HepG2 (cell line): ENCODE measurements around the gene SIAH3. TPM values are rescaled to one million over a fixed set of nuclear protein-coding genes. Genes with fewer than 3 reads are reported as not detected.

Experiments
- ATAC-seq: fragments of 200-7000 bp; cut with Tn5 transposase; 3 replicates; pipeline ENCODE4 v1.9.1; 2020; ENCODE audit warnings: mild to moderate bottlenecking, moderate library complexity
- BruUV-seq: library from RNA; stranded (reverse); fragments of 400-500 nt; replicated peaks from 2 replicates; lab custom pipeline; 2021; lab: Mats Ljungman, UMichigan
- CTCF ChIA-PET: fragments of 300-600 bp; formaldehyde crosslinking; extraction: SDS; loops from one replicate; lab custom pipeline; 2021; ENCODE audit warnings: low total read pairs, inconsistent platforms, low intra/inter-chr PET ratio; lab: Yijun Ruan, JAX
- POLR2A ChIA-PET: fragments of 350-600 bp; sonication (Branson Sonifier 250); formaldehyde crosslinking; loops from one replicate; lab custom pipeline; 2020; ENCODE audit warnings: antibody characterized with exemption, inconsistent platforms; lab: Yijun Ruan, JAX
- DNase-seq: peaks from one replicate; pipeline ENCODE4 v3.0.0-alpha.2; 2015; ENCODE audit warnings: low spot score
- FAIRE-seq: peaks from 3 replicates; lab custom pipeline; 2011; peaks lifted over from hg19 to GRCh38; lab: Jason Lieb, UNC
- H2AFZ ChIP-seq: one replicate; pipeline ENCODE4 v1.6.1; 2011; ENCODE audit warnings: low read length, inconsistent platforms
- H3K27ac ChIP-seq: fragments of 300-600 bp; 3 replicates; pipeline ENCODE4 v1.8.0; 2011; ENCODE audit warnings: mixed run types, mild to moderate bottlenecking, mixed read lengths, low read length, inconsistent platforms; ENCODE audit not compliant: insufficient read depth; ENCODE audit errors: extremely low read length
- H3K27me3 ChIP-seq, 2 experiments: fragments of 200-600 bp in 1 of 2; 2 replicates in 1 of 2; 3 replicates in 1 of 2; pipeline versions ENCODE4 v1.6.0 to v1.8.0; 2011; ENCODE audit warnings: low read length in 2 of 2, mild to moderate bottlenecking in 2 of 2, moderate library complexity in 2 of 2, inconsistent platforms in 1 of 2; ENCODE audit not compliant: insufficient read depth in 2 of 2, control insufficient read depth in 1 of 2
- H3K36me3 ChIP-seq, 2 experiments: fragments of 200-600 bp in 1 of 2; replicated peaks in 1 of 2; 2 replicates in 1 of 2; 3 replicates in 1 of 2; pipeline versions ENCODE4 v1.5.1 to v1.8.0; 2011; ENCODE audit warnings: low read length in 2 of 2, inconsistent platforms in 1 of 2; ENCODE audit not compliant: insufficient read depth in 2 of 2, control insufficient read depth in 1 of 2
- H3K4me1 ChIP-seq: 2 replicates; pipeline ENCODE4 v1.5.1; 2012; ENCODE audit warnings: low read length, inconsistent platforms; ENCODE audit not compliant: insufficient read depth
- H3K4me2 ChIP-seq: 2 replicates; pipeline ENCODE4 v1.6.0; 2011; ENCODE audit warnings: low read depth, low read length, inconsistent platforms
- H3K4me3 ChIP-seq, 3 experiments: fragments of 200-600 bp in 1 of 3; sonication (generic), shearing (Covaris generic) in 1 of 3; replicated peaks in 1 of 3; 2 replicates each; pipeline ENCODE4 v1.5.1; 2011 to 2016; ENCODE audit warnings: low read length in 3 of 3, inconsistent platforms in 2 of 3, low read depth in 2 of 3, mild to moderate bottlenecking in 2 of 3, control low read depth in 1 of 3, mixed read lengths in 1 of 3; ENCODE audit not compliant: insufficient read depth in 1 of 3
- H3K79me2 ChIP-seq: one replicate; pipeline ENCODE4 v1.6.1; 2011; ENCODE audit warnings: low read length, inconsistent platforms; ENCODE audit not compliant: insufficient read depth
- H3K9ac ChIP-seq: 2 replicates; pipeline ENCODE4 v1.6.0; 2011; ENCODE audit warnings: mild to moderate bottlenecking, low read depth, low read length, inconsistent platforms; ENCODE audit not compliant: insufficient read depth
- H3K9me3 ChIP-seq: 2 replicates; pipeline ENCODE4 v1.5.1; 2012; ENCODE audit warnings: mild to moderate bottlenecking, low read length
- H4K20me1 ChIP-seq: 2 replicates; pipeline ENCODE4 v1.6.0; 2011; ENCODE audit warnings: inconsistent platforms, mild to moderate bottlenecking, low read length, moderate library complexity; ENCODE audit not compliant: insufficient read depth
- CHD2 ChIP-seq: IDR thresholded peaks from 2 replicates; pipeline ENCODE4 v1.6.1; 2011; ENCODE audit warnings: low read depth, low read length, improper control_type of control experiment
- NFKB2 ChIP-seq: sonication (generic); formaldehyde crosslinking; IDR thresholded peaks from 2 replicates; pipeline ENCODE4 v1.4.0; 2020; ENCODE audit warnings: missing genetic modification reagents, borderline replicate concordance
- NFYB ChIP-seq: sonication (generic); formaldehyde crosslinking; IDR thresholded peaks from 2 replicates; pipeline ENCODE4 v1.4.0; 2020; ENCODE audit warnings: missing genetic modification reagents
- SNRNP70 ChIP-seq: fragments of 200-400 bp; formaldehyde crosslinking; IDR thresholded peaks from 2 replicates; pipeline ENCODE4 v1.6.1; 2017; ENCODE audit warnings: mild to moderate bottlenecking, low read depth, low read length, moderate library complexity
- SOX5 ChIP-seq: IDR thresholded peaks from 2 replicates; pipeline ENCODE4 v1.6.1; 2016; ENCODE audit warnings: borderline replicate concordance
- SRSF1 ChIP-seq: fragments of 200-400 bp; formaldehyde crosslinking; optimal IDR thresholded peaks from 2 replicates; pipeline ENCODE3; 2017; ENCODE audit warnings: mild to moderate bottlenecking, low read depth, low read length, moderate library complexity
- ZBTB10 ChIP-seq: sonication (generic); formaldehyde crosslinking; IDR thresholded peaks from 2 replicates; pipeline ENCODE4 v1.4.0; 2020; ENCODE audit warnings: missing genetic modification reagents, borderline replicate concordance
- ZBTB37 ChIP-seq: sonication (generic); formaldehyde crosslinking; IDR thresholded peaks from 2 replicates; pipeline ENCODE4 v1.4.0; 2020; ENCODE audit warnings: mild to moderate bottlenecking, missing genetic modification reagents
- ZBTB4 ChIP-seq: sonication (generic); formaldehyde crosslinking; IDR thresholded peaks from 2 replicates; pipeline ENCODE4 v1.4.0; 2020; ENCODE audit warnings: missing genetic modification reagents, mild to moderate bottlenecking, borderline replicate concordance
- ZNF567 ChIP-seq: sonication (generic); formaldehyde crosslinking; IDR thresholded peaks from 2 replicates; pipeline ENCODE4 v1.8.1; 2023; ENCODE audit warnings: mild to moderate bottlenecking, missing genetic modification reagents, borderline replicate concordance
- ZNF720 ChIP-seq: sonication (generic); formaldehyde crosslinking; IDR thresholded peaks from 2 replicates; pipeline ENCODE4 v1.4.0; 2020; ENCODE audit warnings: missing genetic modification reagents
- ZNF770 ChIP-seq: sonication (generic); formaldehyde crosslinking; IDR thresholded peaks from 2 replicates; pipeline ENCODE4 v1.5.0; 2020; ENCODE audit warnings: mild to moderate bottlenecking, missing genetic modification reagents
- ZNF891 ChIP-seq: sonication (generic); formaldehyde crosslinking; IDR thresholded peaks from 2 replicates; pipeline ENCODE4 v1.5.0; 2020; ENCODE audit warnings: mild to moderate bottlenecking, missing genetic modification reagents
- WGBS: methylation state at CpG from one replicate; pipeline ENCODE4 v1.1.6; 2017; ENCODE audit warnings: low lambda C conversion rate; 5-methylcytosine and 5-hydroxymethylcytosine counted together
- in situ Hi-C: cut with HindIII; loops from 2 replicates; pipeline ENCODE4 v1.10.0; 2017; ENCODE audit warnings: low pct_unique_long_range_greater_than_20kb; ENCODE audit not compliant: extremely low pct_ligation_motif_present
- intact Hi-C: fragments of 100-400 bp; cut with micrococcal nuclease; formaldehyde crosslinking; loops from one replicate; pipeline ENCODE4 v1.10.0; 2022; ENCODE audit not compliant: unreplicated experiment
- polyA plus RNA-seq, 8 experiments: library from polyadenylated mRNA; depleted of rRNA in 3 of 8; stranded (reverse) in 7 of 8; unstranded in 1 of 8; fragments of >200 nt; fragmentation: Illumina TruSeq in 4 of 8; extraction: Trizol in 4 of 8; gene quantifications; 2 replicates each; pipeline versions ENCODE4 v1.2.1 to v1.2.3, GENCODE V29; 2011 to 2016; ENCODE audit warnings: low read depth in 4 of 8, missing spikeins in 1 of 8, mixed read lengths in 1 of 8; ENCODE audit not compliant: insufficient read depth in 1 of 8
- total RNA-seq, 5 experiments: library from RNA; depleted of rRNA; stranded (reverse); fragments of >200 nt; fragmentation: Illumina TruSeq; extraction: Trizol; gene quantifications; 2 replicates each; pipeline ENCODE4 v1.2.3, GENCODE V29; 2016; ENCODE audit warnings: low read depth in 1 of 5

SIAH3 gene
- total and polyA plus RNA-seq, 2 of the 13 experiments (the other 11 are each of a cell fraction or from before 2014, with no cell fraction given), result not detected

- TF ChIP-seq ZBTB4, result no peak
Observed at GRCh38 chr13:45750566-45750965, 101.0 kb downstream of the SIAH3 start (continued).

GRCh38 chr13:45748941-45749759, 102.4 kb downstream of the SIAH3 start:
- Histone ChIP-seq H3K4me1 (peaks cover 6% of the 10 kb centered on the region), H3K36me3 (no peaks in the 10 kb centered on the region), H3K79me2 (no peaks in the 10 kb centered on the region), H4K20me1 (no peaks in the 10 kb centered on the region), H3K4me2 (no peak overlapping the region), H2AFZ (no peak overlapping the region), H3K27ac (no peak overlapping the region), H3K4me3 (no peak overlapping the region), H3K27me3 (no peaks in the 10 kb centered on the region), H3K9ac (no peak overlapping the region), H3K9me3 (no peaks in the 10 kb centered on the region)
- 30% methylated on average over 13 of the region's 13 CpGs for WGBS
- POLR2A ChIA-PET, result no interaction called here
- no peak for DNase-seq
- ATAC-seq, result no peak
- intact Hi-C loops (no loop called here), in situ Hi-C loops (no loop called here)
- CTCF ChIA-PET, result no interaction called here
- no TSS peak for BruUV-seq
- FAIRE-seq, result no peak
- TF ChIP-seq NFYB (CRISPR knock-in tag), result no peak
- no peak for TF ChIP-seq CHD2
- TF ChIP-seq NFKB2, result no peak
- no peak for TF ChIP-seq ZNF720 (CRISPR knock-in tag)
- TF ChIP-seq ZNF770, result no peak
- no peak for TF ChIP-seq ZNF567 (CRISPR knock-in tag)
- no peak for TF ChIP-seq SOX5 (CRISPR knock-in tag)
- no peak for TF ChIP-seq SRSF1
- TF ChIP-seq ZBTB10 (CRISPR knock-in tag), result no peak
- TF ChIP-seq SNRNP70, result no peak
- TF ChIP-seq ZBTB37 (CRISPR knock-in tag), result no peak
- no peak for TF ChIP-seq ZNF891
